ENCODE measurements around the gene UHRF1.
"Not testable (repeated sequence)": the region's sequence is repeated elsewhere in the genome, so short reads cannot be mapped to it uniquely, and the experiment has no call there.

UHRF1 gene

DNA sequence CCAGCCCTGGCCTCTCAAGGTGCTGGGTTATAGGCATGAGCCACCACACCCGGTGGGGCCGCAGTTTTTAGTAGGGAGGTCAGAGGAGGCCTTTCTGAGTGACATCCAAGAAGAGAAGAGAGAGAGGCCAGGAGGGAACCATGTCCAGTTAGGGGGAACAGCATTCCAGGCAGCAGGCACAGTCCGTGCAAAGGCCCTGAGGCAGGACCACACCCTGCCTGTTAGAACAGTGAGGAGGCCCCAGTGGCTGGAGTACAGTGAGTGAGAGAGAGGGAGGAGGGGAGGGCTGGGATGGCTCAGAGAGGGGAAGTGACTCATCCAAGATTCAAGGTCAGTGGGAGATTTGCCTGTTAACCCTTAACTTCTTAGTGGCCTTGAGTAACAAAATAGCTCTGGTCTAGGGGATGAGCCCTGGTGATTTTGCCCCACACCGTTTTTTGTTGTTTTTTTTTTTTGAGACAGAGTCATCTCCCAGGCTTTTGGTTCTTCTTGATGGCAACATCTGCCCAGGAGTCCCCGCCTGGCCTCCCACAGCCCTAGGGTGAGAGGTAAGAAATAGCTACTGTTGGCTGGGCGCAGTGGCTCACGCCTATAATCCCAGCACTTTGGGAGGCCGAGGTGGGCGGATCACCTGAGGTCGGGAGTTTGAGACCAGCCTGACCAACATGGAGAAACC is 39.1 kb upstream of the UHRF1 start:
- DNase-seq (ENCODE audit: low read depth) = peak; percentile 40
- TF ChIP-seq, protein P1, sequence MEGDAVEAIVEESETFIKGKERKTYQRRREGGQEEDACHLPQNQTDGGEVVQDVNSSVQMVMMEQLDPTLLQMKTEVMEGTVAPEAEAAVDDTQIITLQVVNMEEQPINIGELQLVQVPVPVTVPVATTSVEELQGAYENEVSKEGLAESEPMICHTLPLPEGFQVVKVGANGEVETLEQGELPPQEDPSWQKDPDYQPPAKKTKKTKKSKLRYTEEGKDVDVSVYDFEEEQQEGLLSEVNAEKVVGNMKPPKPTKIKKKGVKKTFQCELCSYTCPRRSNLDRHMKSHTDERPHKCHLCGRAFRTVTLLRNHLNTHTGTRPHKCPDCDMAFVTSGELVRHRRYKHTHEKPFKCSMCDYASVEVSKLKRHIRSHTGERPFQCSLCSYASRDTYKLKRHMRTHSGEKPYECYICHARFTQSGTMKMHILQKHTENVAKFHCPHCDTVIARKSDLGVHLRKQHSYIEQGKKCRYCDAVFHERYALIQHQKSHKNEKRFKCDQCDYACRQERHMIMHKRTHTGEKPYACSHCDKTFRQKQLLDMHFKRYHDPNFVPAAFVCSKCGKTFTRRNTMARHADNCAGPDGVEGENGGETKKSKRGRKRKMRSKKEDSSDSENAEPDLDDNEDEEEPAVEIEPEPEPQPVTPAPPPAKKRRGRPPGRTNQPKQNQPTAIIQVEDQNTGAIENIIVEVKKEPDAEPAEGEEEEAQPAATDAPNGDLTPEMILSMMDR (conservative IDR thresholded peaks at IDR 0.05; ENCODE audit: low read depth, low read length) = no peak
- H3K4me3 ChIP-seq (ENCODE audit: low read length) = no peak overlapping the region

DNA sequence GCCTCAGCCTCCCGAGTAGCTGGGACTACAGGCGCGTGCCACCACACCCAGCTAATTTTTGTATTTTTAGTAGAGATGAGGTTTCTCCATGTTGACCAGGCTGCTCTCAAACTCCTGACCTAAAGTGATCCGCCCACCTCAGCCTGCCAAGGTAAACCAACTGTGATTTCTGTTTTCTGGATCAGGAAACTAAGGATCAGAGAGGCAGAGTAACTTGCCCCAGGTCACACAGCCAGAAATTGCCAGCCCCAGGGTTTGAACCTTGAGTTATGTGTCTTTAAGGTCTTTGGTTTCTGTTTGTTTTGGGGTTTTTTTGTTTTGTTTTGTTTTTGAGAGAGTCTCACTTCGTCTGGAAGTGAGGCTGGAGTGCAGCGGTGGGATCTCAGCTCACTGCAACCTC is 37.6 kb upstream of the UHRF1 start:
- DNase-seq (ENCODE audit: low read depth) = no peak
- TF ChIP-seq, protein P1 (conservative IDR thresholded peaks at IDR 0.05; ENCODE audit: low read depth, low read length) = no peak
- no peak overlapping the region for H3K4me3 ChIP-seq (ENCODE audit: low read length)

DNA sequence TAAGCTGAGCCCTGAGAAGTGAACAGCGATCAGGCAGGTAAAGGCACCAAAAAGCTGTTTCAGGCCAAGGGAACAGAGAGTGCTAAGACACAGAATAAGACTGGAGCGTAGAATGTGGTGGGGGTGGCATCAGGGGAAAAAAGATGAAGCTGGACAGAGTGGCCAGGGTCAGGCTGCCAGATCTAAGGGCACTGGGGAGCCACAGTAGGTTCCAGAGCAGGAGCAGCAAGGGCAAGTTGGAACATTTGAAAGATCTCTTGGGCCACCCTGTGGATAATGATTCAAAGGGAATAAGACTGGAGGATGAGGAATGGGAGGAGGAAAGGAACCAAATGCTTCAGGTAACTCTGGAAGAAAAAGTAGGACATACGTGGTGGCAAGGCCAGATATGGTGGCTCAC is 35.4 kb upstream of the UHRF1 start:
- TF ChIP-seq, protein P1 (conservative IDR thresholded peaks at IDR 0.05; ENCODE audit: low read depth, low read length) = no peak
- DNase-seq (ENCODE audit: low read depth) = no peak
- no peak overlapping the region for H3K4me3 ChIP-seq (ENCODE audit: low read length)

DNA sequence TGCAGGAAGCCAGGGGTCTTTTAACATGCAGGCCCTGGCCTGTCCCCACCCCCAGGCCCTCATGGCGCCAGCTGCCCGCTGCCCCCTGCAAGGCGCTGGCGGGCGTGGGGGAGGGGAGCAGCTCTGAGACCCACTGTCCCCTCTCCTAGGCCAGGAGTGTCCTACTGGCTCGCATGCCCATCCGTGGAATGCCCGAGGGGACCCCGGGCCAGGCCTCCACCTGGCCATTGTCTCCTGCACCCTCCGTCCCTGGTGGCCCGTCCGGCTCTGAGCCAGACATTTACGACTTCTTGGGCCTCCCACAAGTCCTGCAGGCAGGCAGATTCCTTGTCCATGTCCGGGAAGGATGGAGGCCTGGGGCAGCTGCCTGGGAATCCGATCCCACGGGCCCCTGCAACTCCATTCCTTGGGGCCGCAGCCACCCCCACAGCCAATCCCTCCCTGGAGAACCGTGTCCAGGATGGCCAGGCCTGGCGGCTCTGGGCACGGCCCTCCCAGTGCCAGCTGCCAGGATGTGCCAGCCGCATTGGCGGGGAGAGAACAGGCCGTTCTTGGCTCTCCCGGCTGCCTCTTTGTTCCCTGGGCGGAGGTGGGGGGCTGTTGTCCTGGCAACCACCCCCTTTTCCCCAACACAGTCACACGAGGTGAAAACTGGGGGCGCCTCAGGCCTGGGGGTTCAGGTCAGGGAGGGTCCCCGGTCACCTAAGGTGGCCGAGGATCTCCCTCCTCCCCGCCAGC is 31.4 kb upstream of the UHRF1 start:
- DNase-seq (ENCODE audit: low read depth) = no peak
- TF ChIP-seq, protein P1 (conservative IDR thresholded peaks at IDR 0.05; ENCODE audit: low read depth, low read length) = no peak
- no peak overlapping the region for H3K4me3 ChIP-seq (ENCODE audit: low read length)

DNA sequence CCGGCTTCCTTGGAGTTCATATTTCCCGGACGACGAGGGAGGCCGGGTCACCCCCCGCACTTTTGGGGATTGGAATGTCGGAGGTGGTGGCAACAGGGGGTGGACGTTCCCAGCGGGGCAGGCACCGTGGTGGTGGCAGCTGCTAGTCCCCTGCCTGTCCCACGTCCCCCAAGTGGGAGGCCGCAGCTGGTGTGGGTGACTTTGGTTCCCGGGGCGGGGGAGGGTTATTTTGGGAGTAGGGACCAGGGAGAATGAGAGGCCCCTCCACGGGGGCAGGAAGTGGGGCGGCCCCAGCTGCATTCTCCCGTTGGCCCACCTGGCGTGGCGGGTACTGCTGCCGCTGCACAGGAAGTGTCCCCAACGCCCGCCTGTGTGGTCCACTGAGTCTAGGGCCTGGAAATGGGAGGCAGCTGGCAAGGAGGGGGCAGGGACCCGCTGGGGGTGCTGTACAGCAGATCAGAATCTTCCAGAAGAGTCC is 30.8 kb upstream of the UHRF1 start:
- no peak for DNase-seq (ENCODE audit: low read depth)

DNA sequence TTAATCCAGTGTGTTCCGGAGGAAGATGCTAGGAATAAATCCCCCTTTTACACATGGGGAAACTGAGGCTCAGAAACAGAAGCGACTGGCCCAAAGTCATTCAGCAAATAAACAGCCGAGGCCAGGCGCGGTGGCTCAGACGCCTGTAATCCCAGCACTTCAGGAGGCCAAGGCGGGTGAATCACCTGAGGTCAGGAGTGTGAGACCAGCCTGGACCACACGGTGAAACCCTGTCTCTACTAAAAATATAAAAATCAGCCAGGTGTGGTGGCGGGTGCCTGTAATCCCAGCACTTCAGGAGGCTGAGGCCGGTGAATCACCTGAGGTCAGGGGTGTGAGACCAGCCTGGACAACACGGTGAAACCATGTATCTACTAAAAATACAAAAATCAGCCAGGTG is 30.3 kb upstream of the UHRF1 start:
- no peak for DNase-seq (ENCODE audit: low read depth)
- TF ChIP-seq, protein P1 (conservative IDR thresholded peaks at IDR 0.05; ENCODE audit: low read depth, low read length) = no peak
- no peak overlapping the region for H3K4me3 ChIP-seq (ENCODE audit: low read length)

More for the DNA sequence above, 30.8 kb upstream of the UHRF1 start:
- TF ChIP-seq, protein P1 (conservative IDR thresholded peaks at IDR 0.05; ENCODE audit: low read depth, low read length) = no peak
- no peak overlapping the region for H3K4me3 ChIP-seq (ENCODE audit: low read length)

DNA sequence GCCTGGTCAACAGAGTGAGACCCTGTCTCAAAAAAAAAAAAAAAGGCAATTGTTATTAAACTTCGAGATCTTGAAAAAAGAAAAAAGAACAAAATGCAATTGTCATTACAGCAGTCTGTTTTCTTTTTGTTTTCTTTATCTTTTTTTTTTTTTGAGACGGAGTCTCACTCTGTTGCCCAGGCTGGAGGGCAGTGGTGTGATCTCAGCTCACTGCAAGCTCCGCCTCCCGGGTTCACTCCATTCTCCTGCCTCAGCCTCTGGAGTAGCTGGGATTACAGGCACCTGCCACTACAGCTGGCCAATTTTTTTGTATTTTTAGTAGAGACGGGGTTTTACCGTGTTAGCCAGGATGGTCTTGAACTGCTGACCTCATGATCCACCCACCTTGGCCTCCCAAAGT is 26.4 kb upstream of the UHRF1 start:
- DNase-seq (ENCODE audit: low read depth); H3K4me3 ChIP-seq (ENCODE audit: low read length): not testable (repeated sequence)

DNA sequence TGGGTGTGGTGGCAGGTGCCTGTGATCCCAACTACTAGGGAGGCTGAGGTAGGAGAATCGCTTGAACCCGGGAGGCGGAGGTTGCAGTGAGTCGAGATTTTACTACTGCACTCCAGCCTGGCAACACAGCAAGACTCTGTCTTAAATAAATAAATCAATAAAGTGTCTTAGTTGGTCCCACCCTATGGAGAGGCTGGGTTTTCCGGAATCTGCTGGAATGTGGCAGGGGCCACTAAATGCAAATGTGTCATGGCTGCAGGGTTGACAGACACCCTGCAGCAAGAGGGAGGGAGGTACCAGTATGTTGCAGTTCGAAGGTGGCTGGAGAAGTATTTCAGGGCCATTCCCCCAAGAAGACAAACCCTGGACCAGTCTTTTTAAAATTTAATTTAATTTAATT is 24.3 kb upstream of the UHRF1 start:
- DNase-seq (ENCODE audit: low read depth); H3K4me3 ChIP-seq (ENCODE audit: low read length): not testable (repeated sequence)

DNA sequence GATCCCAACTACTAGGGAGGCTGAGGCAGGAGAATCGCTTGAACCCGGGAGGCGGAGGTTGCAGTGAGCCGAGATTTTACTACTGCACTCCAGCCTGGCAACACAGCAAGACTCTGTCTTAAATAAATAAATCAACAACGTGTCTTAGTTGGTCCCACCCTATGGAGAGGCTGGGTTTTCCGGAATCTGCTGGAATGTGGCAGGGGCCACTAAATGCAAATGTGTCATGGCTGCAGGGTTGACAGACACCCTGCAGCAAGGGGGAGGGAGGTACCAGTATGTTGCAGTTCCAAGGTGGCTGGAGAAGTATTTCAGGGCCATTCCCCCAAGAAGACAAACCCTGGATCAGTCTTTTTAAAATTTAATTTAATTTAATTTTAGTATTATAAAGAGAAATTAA is 21.5 kb upstream of the UHRF1 start:
- not testable (repeated sequence) for DNase-seq (ENCODE audit: low read depth); H3K4me3 ChIP-seq (ENCODE audit: low read length)
